Heart left ventricle (tissue), 13 donors: ENCODE results near the gene CLCN1.

Experiments used
- POLR2A ChIP-seq, 2 donors: fragments of 450-650 bp; IDR thresholded peaks; one replicate each; pipeline ENCODE4 v1.6.1; 2017; ENCODE audit warnings: antibody characterized with exemption in 2 of 2, mild to moderate bottlenecking in 2 of 2, moderate library complexity in 2 of 2
- TF ChIP-seq, protein P1 (sequence below), 12 donors: fragments of 200-600 bp; sonication (generic) in 4 of 12; IDR thresholded peaks; one replicate each; pipeline versions ENCODE4 v1.5.0 to v1.8.0; 2018 to 2022; ENCODE audit warnings: antibody characterized with exemption in 12 of 12, mild to moderate bottlenecking in 5 of 12
- donor health status: ischemic (EF 13 %, LVEDD 7.1; RV severe dilation, severe dysfunction).
- donor health status: DM: no; HTN: yes; CAD: no.
- donor health status: DM: no; HTN: no; CAD: no.
- donor health status: ischemic (EF 25% LVEDD 6.9; RV normal size, moderate dysfunction).
- donor health status: ischemic (EF 25% LVEDD 5.7; RV mildly dilated, moderate dysfunction).
- donor health status: ischemic (EF 35%, LVEDD 5.7; RV mildly dilated, moderate dysfunction).
- donor health status: nonischemic (EF 11% LVEDD 7.7; RV severe dilation, severe dysfunction).
- donor health status: DM: yes; HTN: yes; CAD: no.
- donor health status: PGD.
- donor health status: ischemic (EF 29% LVEDD 5.4; RV normal size, mild dysfunction).
- donor health status: nonischemic (EF 23%, LVEDD 6.1; RV moderate dilation, normal function).

DNA sequence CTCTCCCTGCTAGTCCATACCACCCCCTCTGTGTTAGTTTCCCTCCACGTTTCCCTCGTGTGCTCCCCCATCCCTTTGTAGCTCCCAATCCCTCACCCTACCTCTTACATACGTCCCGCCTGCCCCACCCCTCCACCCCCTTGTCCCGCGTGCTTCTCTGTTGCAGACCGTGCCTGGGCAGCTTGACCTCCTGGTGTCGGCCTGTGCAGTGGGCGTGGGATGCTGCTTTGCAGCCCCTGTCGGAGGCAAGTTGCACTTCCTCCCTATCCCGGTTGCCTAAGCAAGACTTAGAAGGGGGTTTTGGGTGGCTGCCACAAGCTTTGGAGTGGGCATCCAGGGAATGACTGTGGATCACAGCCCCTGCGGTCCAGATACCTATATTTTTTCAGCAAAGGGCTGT lies 7.7 kb downstream of the CLCN1 start:
- TF ChIP-seq, protein P1, sequence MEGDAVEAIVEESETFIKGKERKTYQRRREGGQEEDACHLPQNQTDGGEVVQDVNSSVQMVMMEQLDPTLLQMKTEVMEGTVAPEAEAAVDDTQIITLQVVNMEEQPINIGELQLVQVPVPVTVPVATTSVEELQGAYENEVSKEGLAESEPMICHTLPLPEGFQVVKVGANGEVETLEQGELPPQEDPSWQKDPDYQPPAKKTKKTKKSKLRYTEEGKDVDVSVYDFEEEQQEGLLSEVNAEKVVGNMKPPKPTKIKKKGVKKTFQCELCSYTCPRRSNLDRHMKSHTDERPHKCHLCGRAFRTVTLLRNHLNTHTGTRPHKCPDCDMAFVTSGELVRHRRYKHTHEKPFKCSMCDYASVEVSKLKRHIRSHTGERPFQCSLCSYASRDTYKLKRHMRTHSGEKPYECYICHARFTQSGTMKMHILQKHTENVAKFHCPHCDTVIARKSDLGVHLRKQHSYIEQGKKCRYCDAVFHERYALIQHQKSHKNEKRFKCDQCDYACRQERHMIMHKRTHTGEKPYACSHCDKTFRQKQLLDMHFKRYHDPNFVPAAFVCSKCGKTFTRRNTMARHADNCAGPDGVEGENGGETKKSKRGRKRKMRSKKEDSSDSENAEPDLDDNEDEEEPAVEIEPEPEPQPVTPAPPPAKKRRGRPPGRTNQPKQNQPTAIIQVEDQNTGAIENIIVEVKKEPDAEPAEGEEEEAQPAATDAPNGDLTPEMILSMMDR (IDR thresholded peaks at IDR 0.05), result no peak
- no peak for TF ChIP-seq POLR2A (IDR thresholded peaks at IDR 0.05)
